ENCODE measurements around the gene SIM2.

SIM2 gene

DNA sequence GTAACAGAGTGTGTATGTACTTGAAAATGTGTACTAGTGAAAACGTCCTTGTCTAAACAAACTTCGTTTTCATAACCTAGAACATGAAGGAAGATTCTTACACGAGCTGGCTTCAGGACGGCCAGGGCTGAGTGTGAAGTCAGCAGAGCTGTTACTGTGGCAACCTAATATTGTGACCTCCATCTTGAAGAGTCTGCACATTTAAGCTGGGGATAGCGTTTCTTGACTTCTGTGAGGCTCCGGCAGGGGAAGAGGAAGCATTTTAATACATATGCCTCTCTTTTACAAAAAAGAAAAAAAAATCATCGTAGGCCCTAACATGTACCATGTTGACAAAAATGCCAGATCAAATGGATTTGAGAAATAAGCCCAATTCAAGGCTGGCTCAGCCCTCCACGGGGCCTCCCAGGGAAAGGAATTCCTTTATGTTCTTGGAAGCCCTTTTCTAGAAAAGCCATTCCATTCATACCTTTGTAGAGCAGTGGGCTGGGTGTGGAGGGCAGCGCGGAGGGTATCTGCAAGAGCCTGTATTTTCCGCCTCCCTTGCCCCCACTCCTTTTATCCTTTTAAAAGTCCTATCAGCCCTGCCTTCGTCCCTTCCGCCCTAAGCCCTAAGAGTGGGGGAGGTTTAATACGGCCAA lies 51.1 kb downstream of the SIM2 start:
- H3K9me3 ChIP-seq (ENCODE audit: insufficient read depth, low read length) = no peaks in the 10 kb centered on the region
- no peak overlapping the region for H3K4me3 ChIP-seq (ENCODE audit: low read length)
- no peaks in the 10 kb centered on the region for H3K27me3 ChIP-seq (ENCODE audit: low read depth, low read length)
- no peak overlapping the region for H3K4me2 ChIP-seq (ENCODE audit: low read length)
- TF ChIP-seq EZH2phosphoT487 (IDR thresholded peaks at IDR 0.05; ENCODE audit: low read depth) = no peak
- TF ChIP-seq, protein P1, sequence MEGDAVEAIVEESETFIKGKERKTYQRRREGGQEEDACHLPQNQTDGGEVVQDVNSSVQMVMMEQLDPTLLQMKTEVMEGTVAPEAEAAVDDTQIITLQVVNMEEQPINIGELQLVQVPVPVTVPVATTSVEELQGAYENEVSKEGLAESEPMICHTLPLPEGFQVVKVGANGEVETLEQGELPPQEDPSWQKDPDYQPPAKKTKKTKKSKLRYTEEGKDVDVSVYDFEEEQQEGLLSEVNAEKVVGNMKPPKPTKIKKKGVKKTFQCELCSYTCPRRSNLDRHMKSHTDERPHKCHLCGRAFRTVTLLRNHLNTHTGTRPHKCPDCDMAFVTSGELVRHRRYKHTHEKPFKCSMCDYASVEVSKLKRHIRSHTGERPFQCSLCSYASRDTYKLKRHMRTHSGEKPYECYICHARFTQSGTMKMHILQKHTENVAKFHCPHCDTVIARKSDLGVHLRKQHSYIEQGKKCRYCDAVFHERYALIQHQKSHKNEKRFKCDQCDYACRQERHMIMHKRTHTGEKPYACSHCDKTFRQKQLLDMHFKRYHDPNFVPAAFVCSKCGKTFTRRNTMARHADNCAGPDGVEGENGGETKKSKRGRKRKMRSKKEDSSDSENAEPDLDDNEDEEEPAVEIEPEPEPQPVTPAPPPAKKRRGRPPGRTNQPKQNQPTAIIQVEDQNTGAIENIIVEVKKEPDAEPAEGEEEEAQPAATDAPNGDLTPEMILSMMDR (IDR thresholded peaks at IDR 0.05; ENCODE audit: low read depth, low read length) = no peak
- no peak overlapping the region for H2AFZ ChIP-seq (ENCODE audit: low read depth, low read length)
- no peaks in the 10 kb centered on the region for H3K36me3 ChIP-seq (replicated peaks; ENCODE audit: low read depth, low read length)
- H4K20me1 ChIP-seq (ENCODE audit: insufficient read depth, low read length) = no peaks in the 10 kb centered on the region
- no peak overlapping the region for H3K9ac ChIP-seq (ENCODE audit: low read length)
- H3K4me1 ChIP-seq (ENCODE audit: low read length) = no peaks in the 10 kb centered on the region
- no peak overlapping the region for H3K27ac ChIP-seq (ENCODE audit: low read length)
- no peaks in the 10 kb centered on the region for H3K79me2 ChIP-seq (ENCODE audit: low read length)

DNA sequence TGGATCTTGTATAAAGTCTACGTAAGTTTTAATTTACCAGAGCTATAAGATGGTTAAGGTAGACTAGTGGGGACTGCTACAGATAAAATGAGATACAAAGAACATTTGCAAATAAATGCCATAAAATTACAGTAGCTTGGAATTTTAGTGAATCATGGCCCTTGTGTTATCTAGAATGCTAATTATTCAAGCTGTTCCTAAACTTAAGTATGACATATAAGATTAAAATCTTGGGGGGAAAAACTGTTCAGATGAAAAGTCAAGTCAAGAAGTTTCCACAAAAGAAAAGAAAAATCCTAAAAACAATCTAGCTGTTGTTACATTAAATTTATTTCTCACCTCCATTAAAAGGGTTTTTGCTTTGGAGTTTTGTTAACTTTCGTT lies 51.7 kb downstream of the SIM2 start:
- Histone ChIP-seq H3K27ac (ENCODE audit: low read length) (no peak overlapping the region), H3K27me3 (ENCODE audit: low read depth, low read length) (no peaks in the 10 kb centered on the region), H3K4me1 (ENCODE audit: low read length) (no peaks in the 10 kb centered on the region), H4K20me1 (ENCODE audit: insufficient read depth, low read length) (no peaks in the 10 kb centered on the region), H2AFZ (ENCODE audit: low read depth, low read length) (no peak overlapping the region), H3K36me3 (replicated peaks; ENCODE audit: low read depth, low read length) (no peaks in the 10 kb centered on the region), H3K4me3 (ENCODE audit: low read length) (no peak overlapping the region), H3K9me3 (ENCODE audit: insufficient read depth, low read length) (no peaks in the 10 kb centered on the region), H3K9ac (ENCODE audit: low read length) (no peak overlapping the region), H3K4me2 (ENCODE audit: low read length) (no peak overlapping the region), H3K79me2 (ENCODE audit: low read length) (no peaks in the 10 kb centered on the region)
- TF ChIP-seq EZH2phosphoT487 (IDR thresholded peaks at IDR 0.05; ENCODE audit: low read depth) = no peak
- TF ChIP-seq, protein P1 (IDR thresholded peaks at IDR 0.05; ENCODE audit: low read depth, low read length) = no peak

DNA sequence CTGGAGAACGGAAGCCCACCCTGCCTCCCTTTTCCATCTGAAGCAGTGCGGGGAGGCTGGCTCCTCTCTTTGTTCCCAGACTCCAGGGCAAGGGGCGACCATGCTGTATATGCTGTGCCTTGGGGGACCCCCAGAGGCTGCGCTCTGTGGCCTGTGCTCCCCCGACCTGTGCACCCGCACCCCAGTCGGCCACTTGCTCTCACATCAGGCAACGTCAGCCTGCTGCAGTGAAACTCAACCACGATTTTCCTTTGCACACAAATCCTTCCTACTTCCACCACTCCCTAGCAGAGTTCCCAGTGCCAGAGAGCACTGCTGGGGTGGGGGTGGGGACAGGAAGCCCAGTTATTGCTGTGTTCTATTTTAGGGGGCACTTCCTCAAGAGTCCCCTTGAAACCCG lies 52.5 kb downstream of the SIM2 start:
- no peaks in the 10 kb centered on the region for H4K20me1 ChIP-seq (ENCODE audit: insufficient read depth, low read length)
- H2AFZ ChIP-seq (ENCODE audit: low read depth, low read length) = no peak overlapping the region
- no peak overlapping the region for H3K4me3 ChIP-seq (ENCODE audit: low read length)
- H3K36me3 ChIP-seq (replicated peaks; ENCODE audit: low read depth, low read length) = no peaks in the 10 kb centered on the region
- H3K9ac ChIP-seq (ENCODE audit: low read length) = no peak overlapping the region
- no peaks in the 10 kb centered on the region for H3K4me1 ChIP-seq (ENCODE audit: low read length)
- no peak for TF ChIP-seq EZH2phosphoT487 (IDR thresholded peaks at IDR 0.05; ENCODE audit: low read depth)
- TF ChIP-seq, protein P1 (IDR thresholded peaks at IDR 0.05; ENCODE audit: low read depth, low read length) = no peak
- H3K9me3 ChIP-seq (ENCODE audit: insufficient read depth, low read length) = no peaks in the 10 kb centered on the region
- H3K27me3 ChIP-seq (ENCODE audit: low read depth, low read length) = no peaks in the 10 kb centered on the region
- H3K4me2 ChIP-seq (ENCODE audit: low read length) = no peak overlapping the region
- no peaks in the 10 kb centered on the region for H3K79me2 ChIP-seq (ENCODE audit: low read length)
- no peak overlapping the region for H3K27ac ChIP-seq (ENCODE audit: low read length)

DNA sequence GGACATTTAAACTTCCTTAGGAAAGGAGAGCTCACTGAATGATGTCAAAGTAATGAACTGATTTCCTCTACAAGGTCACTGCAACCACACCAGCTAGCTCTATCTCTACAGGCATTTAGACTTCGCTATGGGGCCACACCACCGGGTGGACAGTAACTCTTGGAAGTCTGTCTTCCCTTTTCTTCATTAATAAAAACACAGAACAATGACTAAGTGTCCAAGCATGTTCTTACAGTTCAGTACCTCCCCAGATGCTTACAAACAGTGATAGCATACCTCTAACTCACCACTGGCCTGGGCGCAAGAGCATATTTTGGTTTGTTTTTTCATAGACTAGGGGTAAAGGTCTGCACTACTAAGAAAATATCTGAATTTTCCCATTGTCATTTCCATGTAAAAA lies 54.6 kb downstream of the SIM2 start:
- no peaks in the 10 kb centered on the region for H3K36me3 ChIP-seq (replicated peaks; ENCODE audit: low read depth, low read length)
- H4K20me1 ChIP-seq (ENCODE audit: insufficient read depth, low read length) = no peaks in the 10 kb centered on the region
- H3K79me2 ChIP-seq (ENCODE audit: low read length) = no peaks in the 10 kb centered on the region
- H3K4me2 ChIP-seq (ENCODE audit: low read length) = no peak overlapping the region
- H2AFZ ChIP-seq (ENCODE audit: low read depth, low read length) = no peak overlapping the region
- no peak for TF ChIP-seq EZH2phosphoT487 (IDR thresholded peaks at IDR 0.05; ENCODE audit: low read depth)
- TF ChIP-seq, protein P1 (IDR thresholded peaks at IDR 0.05; ENCODE audit: low read depth, low read length) = no peak
- no peak overlapping the region for H3K27ac ChIP-seq (ENCODE audit: low read length)
- H3K4me3 ChIP-seq (ENCODE audit: low read length) = no peak overlapping the region
- no peaks in the 10 kb centered on the region for H3K27me3 ChIP-seq (ENCODE audit: low read depth, low read length)
- H3K9me3 ChIP-seq (ENCODE audit: insufficient read depth, low read length) = no peaks in the 10 kb centered on the region
- H3K9ac ChIP-seq (ENCODE audit: low read length) = no peak overlapping the region
- no peaks in the 10 kb centered on the region for H3K4me1 ChIP-seq (ENCODE audit: low read length)
